Stimulated activated CD8-positive, alpha-beta memory T cell treated with anti-CD3 and anti-CD28 coated beads, Interleukin-15, amount 100 ng/mL, for 48 hours (primary cell): ENCODE results near the gene ATP8B4.
"Not testable (repeated sequence)": the region's sequence is repeated elsewhere in the genome, so short reads cannot be mapped to it uniquely, and the experiment has no call there.

ENCODE experiments used
- DNase-seq, 2 donors: peaks; one replicate each; pipeline ENCODE4 v3.0.0-alpha.2; 2020; ENCODE audit warnings: low read depth in 2 of 2

ATP8B4 gene

GRCh38 chr15:50119063-50120040 is at the start of gene ATP8B4:
Gene ATP8B4 (minus strand): TSS chr15:50119233. CDS start chr15:50106966, 12,267 bp downstream.
- DNase-seq: no peak

- DNase-seq: no peak
Observed at GRCh38 chr15:50168379-50168778, 49.3 kb upstream of the ATP8B4 start.

- no peak for DNase-seq
Observed at GRCh38 chr15:50167110-50167509, 48.1 kb upstream of the ATP8B4 start.

- DNase-seq: no peak
Observed at GRCh38 chr15:50166216-50166615, 47.2 kb upstream of the ATP8B4 start.

GRCh38 chr15:50164458-50164857 is 45.4 kb upstream of the ATP8B4 start:
- DNase-seq: no peak

- no peak for DNase-seq
Observed at GRCh38 chr15:50163719-50164410, 44.8 kb upstream of the ATP8B4 start.

GRCh38 chr15:50162969-50163718 is 44.1 kb upstream of the ATP8B4 start:
- no peak for DNase-seq

GRCh38 chr15:50158236-50158635 is 39.2 kb upstream of the ATP8B4 start:
- DNase-seq: not testable (repeated sequence)

- DNase-seq: no peak
Observed at GRCh38 chr15:50151476-50151875, 32.4 kb upstream of the ATP8B4 start.

- no peak for DNase-seq
Observed at GRCh38 chr15:50150851-50151250, 31.8 kb upstream of the ATP8B4 start.

- DNase-seq: no peak
Observed at GRCh38 chr15:50150349-50150748, 31.3 kb upstream of the ATP8B4 start.

GRCh38 chr15:50149090-50149489 is 30.1 kb upstream of the ATP8B4 start:
- no peak for DNase-seq

GRCh38 chr15:50148362-50148963 is 29.4 kb upstream of the ATP8B4 start:
- DNase-seq: no peak

GRCh38 chr15:50146632-50147031 is 27.6 kb upstream of the ATP8B4 start:
- no peak for DNase-seq

GRCh38 chr15:50145451-50145872 is 26.4 kb upstream of the ATP8B4 start:
- no peak for DNase-seq

GRCh38 chr15:50144341-50145120 is 25.5 kb upstream of the ATP8B4 start:
- DNase-seq: no peak

GRCh38 chr15:50143255-50143860 is 24.3 kb upstream of the ATP8B4 start:
- no peak for DNase-seq

GRCh38 chr15:50141856-50142255 is 22.8 kb upstream of the ATP8B4 start:
- DNase-seq: no peak

GRCh38 chr15:50140983-50141382 is 21.9 kb upstream of the ATP8B4 start:
- no peak for DNase-seq

- no peak for DNase-seq
Observed at GRCh38 chr15:50140098-50140497, 21.1 kb upstream of the ATP8B4 start.
